Activated naive CD8-positive, alpha-beta T cell treated with anti-CD3 and anti-CD28 coated beads, Interleukin-2, amount 10 ng/mL, durations not matched to agents 7 days and 5 days (primary cell): ENCODE results near the gene ANK3. TPM values are rescaled to one million over a fixed set of nuclear protein-coding genes. Genes with fewer than 3 reads are reported as not detected.

Experiments used
- ATAC-seq: fragments of 150-1000 bp; cut with Tn5 transposase; one replicate; pipeline ENCODE4 v1.10.0; 2021; ENCODE audit warnings: low read depth, moderate library complexity
- POLR2A ChIA-PET: fragments of 350-600 bp; sonication (Branson Sonifier 250); formaldehyde crosslinking; loops from one replicate; lab custom pipeline; 2021; ENCODE audit warnings: antibody characterized with exemption; lab: Charles Lee
- DNase-seq: peaks from one replicate; pipeline ENCODE4 v3.0.0; 2021
- H3K27ac Mint-ChIP-seq: one replicate; pipeline ENCODE4 v1.8.0; 2022; ENCODE audit warnings: mild to moderate bottlenecking, mixed read lengths
- H3K27me3 Mint-ChIP-seq: one replicate; pipeline ENCODE4 v1.8.0; 2022; ENCODE audit warnings: mild to moderate bottlenecking, moderate library complexity, mixed read lengths
- H3K36me3 Mint-ChIP-seq: one replicate; pipeline ENCODE4 v1.8.0; 2021; ENCODE audit warnings: mild to moderate bottlenecking, mixed read lengths
- H3K4me1 Mint-ChIP-seq: one replicate; pipeline ENCODE4 v1.8.0; 2021; ENCODE audit warnings: mixed read lengths
- H3K4me3 Mint-ChIP-seq: one replicate; pipeline ENCODE4 v1.8.0; 2022; ENCODE audit warnings: mild to moderate bottlenecking, moderate library complexity, mixed read lengths
- H3K9me3 Mint-ChIP-seq: one replicate; pipeline ENCODE4 v1.8.0; 2021; ENCODE audit warnings: mixed read lengths
- total RNA-seq, 2 experiments: library from RNA; stranded (reverse); gene quantifications; one replicate each; pipeline ENCODE4 v1.2.3, GENCODE V29; 2021

The ANK3 gene
- total RNA-seq, 2 experiments from 2014 or later, result 3.6 to 4.8 TPM

DNA sequence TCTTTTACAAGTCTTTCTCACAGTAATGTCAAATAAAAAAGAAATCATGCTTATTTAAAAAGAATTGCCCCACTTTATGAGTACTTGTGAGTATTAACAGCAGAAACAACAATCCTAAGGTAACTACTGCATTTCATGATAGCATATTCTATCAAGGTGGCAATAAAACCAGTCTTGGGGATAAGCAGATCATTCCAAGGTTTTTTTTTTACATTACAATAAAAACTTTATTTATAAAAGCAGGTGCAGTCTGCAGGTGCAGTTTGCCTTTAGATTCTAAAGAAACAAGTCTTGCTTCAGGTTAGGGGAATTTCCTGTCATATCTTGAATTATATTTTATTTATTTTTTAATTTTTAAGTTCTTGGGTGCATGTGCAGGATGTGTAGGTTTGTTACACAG lies 10.7 kb upstream of the ANK3 start:
- H3K36me3 Mint-ChIP-seq, result no peaks in the 10 kb centered on the region
- ATAC-seq, result no peak
- POLR2A ChIA-PET, result no interaction called here
- no peaks in the 10 kb centered on the region for H3K9me3 Mint-ChIP-seq
- H3K4me3 Mint-ChIP-seq, result no peak overlapping the region
- no peak for DNase-seq
- H3K27me3 Mint-ChIP-seq, result peaks cover 9% of the 10 kb centered on the region
- H3K4me1 Mint-ChIP-seq, result no peaks in the 10 kb centered on the region
- H3K27ac Mint-ChIP-seq, result no peak overlapping the region

DNA sequence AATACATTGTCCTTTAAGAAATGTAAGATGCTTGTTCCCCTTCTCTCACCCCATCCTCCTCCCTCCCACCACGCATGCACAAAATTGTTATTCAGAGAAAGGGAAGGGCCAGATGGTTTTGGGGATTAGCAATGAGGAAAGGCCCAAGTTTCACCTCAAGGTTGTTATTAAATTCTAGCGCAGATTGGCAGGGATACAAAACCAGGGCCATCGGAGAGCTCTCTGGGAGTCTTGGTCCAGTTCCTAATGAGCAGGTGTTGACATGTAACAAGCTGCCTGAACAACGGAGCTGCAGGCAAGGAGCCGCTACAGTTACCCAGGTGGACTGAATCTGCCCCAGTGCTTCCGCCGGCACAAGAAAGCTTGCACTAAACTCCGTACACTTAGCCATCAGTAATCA lies 9.7 kb upstream of the ANK3 start:
- POLR2A ChIA-PET, result no interaction called here
- DNase-seq, result no peak
- Mint-ChIP-seq H3K27me3 (peaks cover 6% of the 10 kb centered on the region), H3K4me1 (peaks cover 3% of the 10 kb centered on the region), H3K9me3 (no peaks in the 10 kb centered on the region), H3K36me3 (no peaks in the 10 kb centered on the region), H3K27ac (no peak overlapping the region), H3K4me3 (no peak overlapping the region)
- ATAC-seq, result no peak

DNA sequence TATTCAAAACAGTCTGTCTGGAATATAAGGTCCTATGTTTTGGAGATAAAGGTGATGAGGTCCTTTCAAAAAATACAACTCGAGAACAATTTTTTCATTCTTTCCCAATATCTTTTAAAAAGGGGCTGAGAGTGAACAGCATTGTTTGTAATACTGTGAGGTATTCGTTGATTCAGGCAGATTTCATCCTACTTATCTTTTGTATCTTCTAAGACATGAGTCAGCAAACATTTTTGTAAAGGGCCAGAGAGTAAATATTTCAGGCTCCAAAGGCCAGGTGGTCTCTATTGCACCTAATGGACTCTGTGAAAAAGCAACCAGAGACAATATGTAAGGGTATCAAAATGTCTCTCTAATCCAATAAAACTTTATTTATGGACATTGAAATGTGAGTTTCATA lies 8.1 kb upstream of the ANK3 start:
- Mint-ChIP-seq H3K27ac (no peak overlapping the region), H3K27me3 (peaks cover 5% of the 10 kb centered on the region), H3K36me3 (no peaks in the 10 kb centered on the region), H3K9me3 (no peaks in the 10 kb centered on the region), H3K4me1 (peaks cover 3% of the 10 kb centered on the region), H3K4me3 (no peak overlapping the region)
- DNase-seq (no peak), ATAC-seq (no peak)
- POLR2A ChIA-PET, result no interaction called here

DNA sequence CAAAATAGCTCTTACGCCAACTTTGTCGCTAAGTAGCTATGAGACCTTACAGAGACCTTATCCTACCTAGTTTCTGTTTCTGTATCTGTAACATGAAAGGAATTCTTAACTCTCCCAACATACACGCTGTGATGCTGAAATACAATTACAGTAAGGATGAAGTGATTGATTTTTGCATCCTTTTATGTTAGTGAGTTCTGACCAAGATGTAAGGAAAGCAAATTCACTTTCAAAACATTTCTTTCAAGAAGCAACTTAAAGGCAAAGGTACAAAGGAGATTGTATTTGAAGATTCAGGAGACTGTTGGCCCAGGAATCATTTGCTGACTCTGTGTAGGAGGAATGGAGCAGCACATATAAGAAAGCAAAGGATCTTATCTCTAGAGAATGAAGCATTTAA lies 7.1 kb upstream of the ANK3 start:
- no peaks in the 10 kb centered on the region for H3K36me3 Mint-ChIP-seq
- no peaks in the 10 kb centered on the region for H3K9me3 Mint-ChIP-seq
- no peak overlapping the region for H3K27ac Mint-ChIP-seq
- POLR2A ChIA-PET, result no interaction called here
- no peak overlapping the region for H3K4me3 Mint-ChIP-seq
- DNase-seq, result no peak
- H3K27me3 Mint-ChIP-seq, result peaks cover 5% of the 10 kb centered on the region
- peaks cover 3% of the 10 kb centered on the region for H3K4me1 Mint-ChIP-seq
- ATAC-seq, result no peak

DNA sequence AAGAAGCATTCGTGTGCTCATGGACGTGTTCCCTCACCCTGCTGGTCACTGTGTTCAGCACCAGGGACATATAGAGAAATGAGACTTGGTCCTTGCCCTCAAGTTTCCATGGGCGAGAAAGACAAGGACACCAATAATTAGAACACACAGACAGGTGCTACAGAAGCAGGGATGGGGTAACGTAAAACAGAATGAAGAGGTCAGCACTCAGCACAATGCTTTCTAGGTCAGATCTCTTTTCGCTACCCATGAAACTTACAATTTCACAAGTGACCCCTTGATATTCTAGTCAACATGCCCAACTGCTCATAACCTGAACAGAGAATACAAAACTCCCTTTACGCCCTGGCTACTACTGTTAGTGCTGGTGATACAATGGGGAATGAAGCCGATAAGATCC lies 6.0 kb upstream of the ANK3 start:
- POLR2A ChIA-PET, result no interaction called here
- ATAC-seq (no peak), DNase-seq (no peak)
- no peaks in the 10 kb centered on the region for H3K9me3 Mint-ChIP-seq
- H3K27ac Mint-ChIP-seq, result no peak overlapping the region
- no peak overlapping the region for H3K4me3 Mint-ChIP-seq
- H3K36me3 Mint-ChIP-seq, result no peaks in the 10 kb centered on the region
- H3K4me1 Mint-ChIP-seq, result peaks cover 3% of the 10 kb centered on the region
- peaks cover 5% of the 10 kb centered on the region for H3K27me3 Mint-ChIP-seq

DNA sequence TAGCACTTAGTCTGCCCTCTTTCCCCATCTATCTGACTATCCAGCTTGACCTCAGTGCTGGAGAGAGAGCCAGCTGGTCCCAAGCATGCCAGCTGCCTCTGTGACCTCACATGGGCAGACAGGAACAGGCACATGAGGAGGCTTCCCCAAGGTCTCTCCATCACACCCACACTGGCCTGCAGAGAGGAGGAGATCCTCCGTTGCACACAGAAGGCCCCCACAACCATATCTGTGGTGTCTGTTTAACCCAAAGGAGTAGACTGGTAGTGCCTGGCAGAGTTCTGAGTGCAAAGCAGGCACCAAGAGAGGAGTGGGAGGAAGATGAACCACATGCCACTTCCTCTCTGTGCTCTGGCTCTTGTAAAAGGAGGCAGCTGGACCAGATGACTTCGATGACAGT lies 4.8 kb upstream of the ANK3 start:
- Mint-ChIP-seq H3K27me3 (peaks cover 5% of the 10 kb centered on the region), H3K27ac (no peak overlapping the region)

DNA sequence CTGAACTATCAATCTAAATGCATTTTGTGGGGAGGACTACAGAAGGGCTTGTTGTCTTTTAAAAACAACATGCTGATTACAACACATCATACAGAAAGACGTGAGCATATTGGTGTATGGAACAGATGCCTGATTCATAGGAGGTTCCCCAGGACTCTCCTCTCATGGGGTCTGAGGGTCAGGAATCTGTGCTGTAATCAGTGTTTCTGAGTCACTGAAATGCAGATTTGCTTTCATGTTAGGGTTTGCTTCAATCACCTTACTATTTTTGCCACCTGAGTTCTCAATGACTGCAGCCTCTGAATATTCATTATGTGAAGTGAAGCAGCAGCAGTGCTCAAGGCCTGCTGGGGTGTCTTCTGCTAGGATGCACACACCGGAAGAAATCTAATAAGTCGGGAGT lies 550 bp upstream of the ANK3 start:
- ATAC-seq (no peak), DNase-seq (no peak)
- no peak overlapping the region for H3K27ac Mint-ChIP-seq
- no peak overlapping the region for H3K4me3 Mint-ChIP-seq
- H3K27me3 Mint-ChIP-seq, result peaks cover under 1% of the 10 kb centered on the region
- POLR2A ChIA-PET, result no interaction called here
- H3K9me3 Mint-ChIP-seq, result no peaks in the 10 kb centered on the region
- H3K36me3 Mint-ChIP-seq, result no peaks in the 10 kb centered on the region
- peaks cover 3% of the 10 kb centered on the region for H3K4me1 Mint-ChIP-seq

More for the DNA sequence above, 4.8 kb upstream of the ANK3 start:
- no peak for DNase-seq
- peaks cover 3% of the 10 kb centered on the region for H3K4me1 Mint-ChIP-seq
- no peaks in the 10 kb centered on the region for H3K36me3 Mint-ChIP-seq
- no peak overlapping the region for H3K4me3 Mint-ChIP-seq
- ATAC-seq, result peak; percentile 39
- no peaks in the 10 kb centered on the region for H3K9me3 Mint-ChIP-seq
- POLR2A ChIA-PET, result no interaction called here

DNA sequence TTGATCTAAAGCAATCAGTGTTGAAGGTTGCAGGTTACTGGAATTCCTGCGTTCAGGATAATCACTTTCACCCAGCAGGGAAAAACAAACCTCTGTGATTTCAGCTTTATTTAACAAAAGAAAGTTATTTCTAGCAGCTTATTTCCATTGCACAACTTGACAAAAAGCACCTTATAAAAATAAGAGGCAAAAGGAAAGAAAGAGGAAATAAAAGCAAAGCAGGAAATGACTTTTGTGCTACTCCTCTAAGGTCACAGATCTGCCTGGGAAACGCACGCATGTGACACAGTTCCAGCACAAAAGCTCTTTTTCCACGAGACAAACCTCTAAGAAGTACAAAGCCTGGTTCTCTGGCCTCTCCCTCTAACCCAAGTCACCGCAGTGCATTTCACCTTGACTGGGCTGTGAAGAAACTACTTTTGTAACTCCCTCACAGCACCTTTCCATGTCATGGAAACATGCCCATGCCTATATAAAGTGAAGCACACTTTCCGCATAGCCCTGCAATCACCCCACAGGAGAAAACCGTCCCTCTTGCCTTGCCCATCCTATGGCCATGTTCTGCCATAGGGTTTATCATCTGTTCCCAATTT lies 870 bp downstream of the ANK3 start:
- H3K27me3 Mint-ChIP-seq, result peaks cover 2% of the 10 kb centered on the region
- no peak overlapping the region for H3K27ac Mint-ChIP-seq
- no peak for ATAC-seq

DNA sequence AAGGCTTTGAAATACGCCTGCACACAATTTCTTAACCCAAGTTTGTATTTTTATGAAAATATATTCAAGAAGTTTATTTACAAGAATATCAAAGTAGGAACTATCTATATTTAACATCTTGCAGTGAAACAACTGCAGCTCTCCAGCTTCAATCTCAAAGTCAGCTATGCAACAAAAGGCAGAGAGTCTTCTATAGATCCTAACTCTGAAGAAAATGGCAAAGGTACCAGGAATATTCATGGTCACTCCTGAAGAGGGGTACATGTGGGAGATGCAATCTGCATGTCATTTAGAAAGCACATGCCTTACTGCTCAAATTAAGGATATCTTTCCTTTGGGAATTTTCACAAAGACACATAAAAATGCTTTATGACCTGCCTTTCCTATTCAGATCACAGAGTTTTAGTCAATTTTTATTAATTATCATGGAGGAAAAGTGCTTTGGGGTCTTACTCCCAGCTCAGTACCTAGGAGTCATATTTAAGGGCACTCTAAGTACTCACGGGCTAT lies 1.5 kb downstream of the ANK3 start:
- no peaks in the 10 kb centered on the region for H3K36me3 Mint-ChIP-seq
- H3K27me3 Mint-ChIP-seq, result peaks cover 2% of the 10 kb centered on the region
- no peaks in the 10 kb centered on the region for H3K9me3 Mint-ChIP-seq
- H3K27ac Mint-ChIP-seq, result no peak overlapping the region
- H3K4me3 Mint-ChIP-seq, result no peak overlapping the region
- no peaks in the 10 kb centered on the region for H3K4me1 Mint-ChIP-seq
- POLR2A ChIA-PET, result no interaction called here
- DNase-seq (no peak), ATAC-seq (no peak)

More for the DNA sequence above, 870 bp downstream of the ANK3 start:
- H3K4me3 Mint-ChIP-seq, result no peak overlapping the region
- no peaks in the 10 kb centered on the region for H3K36me3 Mint-ChIP-seq
- POLR2A ChIA-PET, result no interaction called here
- DNase-seq, result no peak
- no peaks in the 10 kb centered on the region for H3K4me1 Mint-ChIP-seq
- no peaks in the 10 kb centered on the region for H3K9me3 Mint-ChIP-seq

DNA sequence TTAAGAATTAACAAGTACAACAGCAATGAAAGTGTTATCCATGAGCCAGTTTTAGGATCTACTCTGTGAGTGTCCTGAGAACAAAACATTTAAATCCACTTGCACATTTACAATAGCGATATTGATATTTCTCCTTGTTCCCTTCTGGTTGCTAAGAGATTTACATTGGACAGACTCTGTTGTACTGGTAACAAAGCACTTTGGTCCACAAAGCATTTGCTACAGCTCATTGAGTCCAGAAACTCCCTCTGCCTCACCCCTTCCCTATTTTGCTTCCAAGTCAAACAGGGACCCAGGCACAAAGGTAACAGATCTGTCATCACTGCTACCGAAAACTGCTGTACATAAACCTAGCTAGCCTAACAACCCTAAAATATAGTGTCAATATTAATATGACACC lies 2.1 kb downstream of the ANK3 start:
- DNase-seq, result no peak
- Mint-ChIP-seq H3K4me3 (no peak overlapping the region), H3K4me1 (no peaks in the 10 kb centered on the region), H3K27me3 (peaks cover 2% of the 10 kb centered on the region), H3K36me3 (no peaks in the 10 kb centered on the region), H3K9me3 (no peaks in the 10 kb centered on the region), H3K27ac (no peak overlapping the region)
- no peak for ATAC-seq
- POLR2A ChIA-PET, result no interaction called here

DNA sequence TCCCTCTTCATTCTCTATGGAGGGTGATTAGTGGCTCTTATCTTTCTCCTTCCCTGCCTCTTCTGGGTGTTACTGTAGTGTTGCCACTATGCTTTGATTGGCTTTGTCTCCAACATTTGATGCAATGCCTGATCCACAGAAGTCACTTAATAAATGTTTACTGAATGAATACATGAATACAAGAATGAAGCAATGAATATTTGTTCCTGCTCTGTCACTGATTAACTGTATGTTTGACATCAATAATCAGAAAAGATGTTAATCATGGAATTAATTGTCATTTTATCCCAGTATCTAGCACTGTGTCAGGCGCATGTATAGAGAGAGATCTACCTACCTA lies 4.3 kb downstream of the ANK3 start:
- POLR2A ChIA-PET, result no interaction called here
- ATAC-seq, result no peak
- Mint-ChIP-seq H3K4me3 (no peak overlapping the region), H3K9me3 (no peaks in the 10 kb centered on the region), H3K27me3 (peaks cover 2% of the 10 kb centered on the region), H3K27ac (no peak overlapping the region), H3K4me1 (no peaks in the 10 kb centered on the region), H3K36me3 (no peaks in the 10 kb centered on the region)
- no peak for DNase-seq

DNA sequence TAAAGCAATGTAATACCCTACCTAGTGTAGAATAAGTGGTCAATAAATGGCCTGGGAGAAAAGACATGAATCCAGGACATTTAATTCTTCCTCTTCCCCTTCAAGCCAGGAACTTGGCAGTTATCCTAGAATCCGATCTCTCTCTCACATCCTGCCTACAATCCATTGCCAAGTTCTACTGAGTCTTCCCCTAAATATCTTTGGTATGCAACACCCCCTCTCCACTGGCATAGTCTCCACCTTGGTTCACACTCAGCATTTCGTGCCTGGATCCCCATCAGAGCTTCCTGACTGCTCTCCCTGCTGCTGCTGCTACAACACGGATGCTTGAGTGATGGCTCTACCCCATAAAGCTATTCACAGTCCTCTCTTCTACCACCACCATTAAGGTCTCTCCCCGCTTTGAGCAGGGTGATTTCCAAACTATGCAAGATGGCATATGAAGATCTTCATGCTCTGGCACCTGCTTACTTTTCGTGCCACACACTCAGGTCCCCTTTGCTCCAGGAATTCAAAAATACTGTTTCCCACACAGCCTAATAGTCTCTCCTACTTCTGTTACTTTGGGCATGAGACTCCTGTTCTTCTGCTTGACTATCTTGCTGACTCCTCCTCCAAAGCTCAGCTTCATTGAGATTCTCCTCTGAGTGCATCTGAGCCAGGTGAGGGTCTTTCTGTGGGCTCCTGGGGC lies 4.8 kb downstream of the ANK3 start:
- Mint-ChIP-seq H3K27ac (no peak overlapping the region), H3K4me3 (no peak overlapping the region), H3K9me3 (no peaks in the 10 kb centered on the region), H3K4me1 (no peaks in the 10 kb centered on the region), H3K36me3 (no peaks in the 10 kb centered on the region), H3K27me3 (peaks cover 2% of the 10 kb centered on the region)
- no peak for ATAC-seq
- POLR2A ChIA-PET, result no interaction called here
- no peak for DNase-seq

DNA sequence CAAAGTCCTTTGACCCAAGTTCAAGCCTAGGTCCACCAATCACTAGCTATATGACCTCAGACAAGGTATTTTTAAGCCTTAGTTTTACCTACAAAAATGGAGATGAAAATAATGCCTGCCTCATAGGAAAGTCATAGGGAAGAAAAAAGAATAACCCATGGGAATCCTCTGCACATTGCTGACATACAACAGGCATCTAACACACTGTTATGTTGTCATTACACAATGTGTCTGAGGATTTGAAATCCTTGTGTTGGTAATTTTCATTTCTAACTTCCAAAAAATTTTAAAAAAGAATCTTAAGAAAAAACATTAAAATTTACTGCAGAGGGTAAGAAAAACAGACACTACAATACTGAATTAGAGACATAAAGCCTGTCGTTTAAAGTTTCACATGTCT lies 5.7 kb downstream of the ANK3 start:
- no peak for DNase-seq
- no peak overlapping the region for H3K27ac Mint-ChIP-seq
- H3K9me3 Mint-ChIP-seq, result no peaks in the 10 kb centered on the region
- no peaks in the 10 kb centered on the region for H3K36me3 Mint-ChIP-seq
- POLR2A ChIA-PET, result no interaction called here
- no peaks in the 10 kb centered on the region for H3K4me1 Mint-ChIP-seq
- no peak overlapping the region for H3K4me3 Mint-ChIP-seq
- peaks cover 4% of the 10 kb centered on the region for H3K27me3 Mint-ChIP-seq
- ATAC-seq, result no peak

DNA sequence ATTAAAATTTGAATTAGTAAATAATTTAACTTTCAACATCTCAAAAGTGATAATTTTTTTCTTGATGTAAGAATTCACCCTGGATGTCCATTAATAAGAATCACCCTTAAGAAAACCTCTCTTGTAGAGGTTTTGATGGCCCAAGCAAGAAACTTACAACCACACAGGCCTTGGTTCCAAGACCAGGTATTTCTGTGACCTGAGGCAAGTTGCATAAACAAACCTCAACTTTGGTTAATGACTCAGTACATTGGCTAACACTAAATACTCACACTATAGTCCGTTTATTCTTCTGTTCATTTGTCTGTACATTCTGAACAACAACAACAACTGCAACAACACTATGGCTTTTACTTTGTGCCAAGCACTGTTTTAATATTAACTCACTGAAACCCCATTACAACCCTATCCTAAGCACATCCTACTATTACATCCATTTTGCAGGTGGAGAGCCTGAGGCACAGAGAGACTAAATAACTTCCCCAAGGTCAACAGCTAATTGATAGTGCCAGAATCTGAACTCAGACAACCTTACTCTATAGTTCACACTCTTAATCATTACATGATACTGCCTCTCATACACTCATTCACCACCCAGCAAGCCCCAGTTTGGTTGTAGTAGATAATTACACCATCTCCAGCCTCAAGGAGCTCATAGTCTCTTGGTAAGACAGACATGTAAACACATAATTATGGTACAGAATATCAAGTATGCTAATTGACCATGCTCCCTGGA lies 6.6 kb downstream of the ANK3 start:
- no peak overlapping the region for H3K4me3 Mint-ChIP-seq
- H3K4me1 Mint-ChIP-seq, result no peaks in the 10 kb centered on the region
- POLR2A ChIA-PET, result no interaction called here

More for the DNA sequence above, 6.6 kb downstream of the ANK3 start:
- Mint-ChIP-seq H3K27ac (no peak overlapping the region), H3K9me3 (no peaks in the 10 kb centered on the region), H3K27me3 (peaks cover 6% of the 10 kb centered on the region), H3K36me3 (no peaks in the 10 kb centered on the region)
- no peak for DNase-seq
- ATAC-seq, result no peak
